HG03060 (cell line): ENCODE results near the gene TESK2.
"Not testable (repeated sequence)": the region's sequence is repeated elsewhere in the genome, so short reads cannot be mapped to it uniquely, and the experiment has no call there.

Experiments used
- ATAC-seq: cut with Tn5 transposase; IDR thresholded peaks from one replicate; pipeline ENCODE4 v1.9.1; 2021; ENCODE audit warnings: low read depth, moderate number of reproducible peaks; ENCODE audit not compliant: unreplicated experiment

TESK2 gene

GRCh38 chr1:45510036-45510971 is 19.3 kb upstream of the TESK2 start:
- no peak for ATAC-seq

GRCh38 chr1:45508295-45509151 is 17.6 kb upstream of the TESK2 start:
- no peak for ATAC-seq

GRCh38 chr1:45507893-45508292 is 16.9 kb upstream of the TESK2 start:
- ATAC-seq: no peak

DNA sequence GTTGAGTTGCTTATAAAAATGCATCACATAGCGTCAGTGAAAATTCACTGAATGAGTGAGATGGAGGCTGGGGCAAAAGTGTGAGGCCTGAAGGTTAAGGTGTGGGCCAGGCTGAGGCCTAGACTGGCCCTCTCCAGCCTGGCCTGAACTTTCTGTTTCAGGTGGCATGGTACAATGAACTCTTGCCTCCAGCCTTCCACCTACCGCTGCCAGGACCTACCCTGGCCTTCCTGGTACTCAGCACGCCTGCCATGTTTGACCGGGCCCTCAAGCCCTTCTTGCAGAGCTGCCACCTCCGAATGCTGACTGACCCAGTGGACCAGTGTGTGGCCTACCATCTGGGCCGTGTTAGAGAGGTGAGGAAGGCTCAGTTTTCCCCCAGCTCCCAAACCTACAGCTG is 16.2 kb upstream of the TESK2 start:
- no peak for ATAC-seq

DNA sequence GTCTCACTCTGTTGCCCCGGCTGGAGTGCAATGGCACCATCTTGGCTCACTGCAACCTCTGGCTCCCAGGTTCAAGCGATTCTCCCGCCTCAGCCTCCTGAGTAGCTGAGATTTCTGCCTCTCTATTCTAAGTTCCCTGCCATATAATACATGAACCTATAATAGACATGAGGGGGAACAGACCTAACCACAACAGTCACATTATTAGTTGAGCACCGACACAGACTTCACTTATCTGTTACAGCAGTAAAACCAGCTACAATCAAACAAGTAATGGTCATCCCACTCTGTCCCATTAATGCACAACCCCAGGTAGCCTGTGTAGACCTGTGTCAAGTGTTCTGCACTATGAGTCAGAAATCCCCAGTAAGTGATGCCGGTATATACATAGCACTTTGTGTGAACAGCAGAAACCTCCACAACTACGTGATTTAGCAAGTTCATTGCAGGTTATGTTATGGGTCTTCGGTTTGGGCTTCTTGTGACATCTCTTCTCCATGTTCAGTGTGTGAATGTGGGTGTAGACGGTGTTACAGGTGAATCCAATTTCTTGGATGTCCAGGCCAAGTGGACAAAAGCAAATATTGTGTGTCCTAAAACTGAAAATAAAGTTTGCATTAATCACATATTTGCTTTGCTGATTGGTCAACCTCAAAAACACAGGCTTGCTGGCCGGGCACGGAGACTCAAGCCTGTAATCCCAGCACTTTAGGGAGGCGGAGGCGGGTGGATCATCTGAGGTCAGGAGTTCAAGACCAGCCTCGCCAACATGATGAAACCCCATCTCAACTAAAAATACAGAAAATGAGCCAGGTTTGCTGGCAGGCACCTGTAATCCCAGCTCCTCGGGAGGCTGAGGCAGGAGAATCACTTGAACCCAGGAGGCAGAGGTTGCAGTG is 12.7 kb upstream of the TESK2 start:
- ATAC-seq: no peak

DNA sequence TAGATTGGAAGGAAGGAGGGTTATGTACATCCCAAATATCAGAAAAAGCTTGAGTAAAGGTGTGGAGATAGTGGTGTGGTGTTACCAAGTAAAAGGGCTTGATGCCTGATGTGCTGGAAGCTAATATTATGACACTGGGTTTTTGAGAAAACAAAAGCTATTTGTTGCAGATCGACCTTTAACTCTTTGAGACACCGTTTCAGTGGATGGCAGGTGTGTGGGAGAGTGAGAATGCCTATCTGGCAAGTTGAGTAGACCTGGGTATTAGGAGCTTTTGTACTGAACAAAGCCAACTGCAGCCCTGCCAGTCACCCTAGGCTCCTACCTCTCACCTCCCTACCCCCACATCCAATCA is 10.5 kb upstream of the TESK2 start:
- ATAC-seq: no peak

GRCh38 chr1:45499415-45499769 is 8.4 kb upstream of the TESK2 start:
- ATAC-seq: no peak

DNA sequence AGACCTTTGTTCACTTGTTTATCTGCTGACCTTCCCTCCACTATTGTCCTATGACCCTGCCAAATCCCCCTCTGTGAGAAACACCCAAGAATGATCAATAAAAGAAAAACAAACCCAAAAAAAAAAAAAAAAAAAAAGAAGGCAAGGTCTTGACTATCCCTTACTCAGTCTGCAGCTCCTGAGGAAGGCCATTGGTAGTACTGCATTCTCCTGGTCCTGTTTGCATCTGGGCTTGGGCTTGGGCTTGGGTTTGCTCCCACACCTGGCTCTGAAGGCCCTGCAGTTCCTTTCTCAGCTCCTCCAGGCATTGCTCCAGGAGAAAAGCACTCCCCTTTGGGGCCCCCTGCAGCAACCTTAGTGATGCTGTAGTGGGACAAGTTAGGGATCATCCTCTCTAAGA is 7.3 kb upstream of the TESK2 start:
- ATAC-seq: no peak

DNA sequence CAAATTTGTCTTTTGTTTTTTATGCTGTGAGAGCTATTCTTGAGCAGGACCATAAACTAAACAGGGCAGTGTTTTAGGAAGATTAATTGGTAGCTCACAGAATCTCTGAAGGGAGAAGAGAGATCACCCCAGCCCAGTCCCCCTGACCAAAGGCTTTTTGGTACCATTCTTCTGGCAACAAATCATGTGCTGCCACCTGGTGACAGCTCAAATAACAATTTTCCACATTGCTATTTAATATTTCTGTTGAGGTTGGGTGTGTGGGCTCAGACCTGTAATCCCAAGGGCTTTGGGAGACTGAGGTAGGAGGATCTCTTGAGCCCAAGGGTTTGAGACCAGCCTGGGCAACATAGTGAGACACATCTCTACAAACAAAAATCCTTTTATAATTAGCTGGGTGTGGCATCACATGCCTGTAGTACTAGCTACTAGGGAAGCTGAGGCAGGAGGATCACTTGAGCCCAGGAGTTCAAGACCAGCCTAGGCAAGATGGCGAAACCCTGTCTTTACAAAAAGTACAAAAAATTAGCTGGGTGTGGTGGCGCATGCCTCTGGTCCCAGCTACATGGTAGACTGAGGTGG is 2.2 kb upstream of the TESK2 start:
- no peak for ATAC-seq

DNA sequence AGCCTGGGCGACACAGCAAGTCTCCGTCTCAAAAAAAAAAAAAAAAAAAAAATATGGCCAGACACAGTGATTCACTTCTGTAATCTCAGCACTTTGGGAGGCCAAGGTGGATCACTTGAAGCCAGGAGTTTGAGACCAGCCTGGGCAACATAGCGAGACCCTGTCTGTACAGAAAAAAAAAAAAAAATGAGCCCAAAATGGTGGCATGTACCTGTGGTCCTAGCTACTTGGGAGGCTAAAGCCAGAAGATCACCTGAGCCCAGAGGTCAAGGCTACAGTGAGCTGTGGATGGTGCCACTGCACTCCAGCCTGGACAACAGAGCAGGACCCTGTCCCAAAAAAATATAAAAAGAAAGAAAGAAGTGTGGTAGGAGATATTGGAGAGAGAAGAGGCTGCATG is 1.7 kb upstream of the TESK2 start:
- ATAC-seq: no peak

- no peak for ATAC-seq
Measured at GRCh38 chr1:45491487-45492260, 711 bp upstream of the TESK2 start.

DNA sequence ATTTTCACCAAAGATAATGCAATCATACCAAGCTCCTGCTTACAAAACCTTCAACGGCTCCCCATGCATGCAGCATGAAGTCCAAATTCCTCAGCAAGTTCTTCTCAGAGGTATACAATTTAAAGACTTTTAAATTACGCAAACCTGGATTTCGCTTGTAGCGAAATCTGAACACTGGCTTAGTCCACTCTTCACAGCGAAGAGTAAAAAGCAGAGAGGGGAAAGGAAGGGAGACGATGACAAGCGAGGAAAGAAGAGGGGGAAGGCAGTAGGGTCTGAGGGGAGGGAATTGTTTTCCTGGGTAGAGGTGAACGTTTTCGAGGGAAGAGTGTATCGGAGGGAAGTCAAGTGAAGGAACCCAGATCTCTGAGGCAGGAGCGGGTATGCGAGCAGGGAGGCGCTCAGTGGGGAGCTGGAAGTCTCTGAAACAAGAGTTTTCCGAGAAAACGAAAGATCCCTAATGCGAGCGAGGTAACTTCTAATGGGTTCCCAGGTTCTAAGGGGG is 790 bp downstream of the TESK2 start:
- no peak for ATAC-seq

DNA sequence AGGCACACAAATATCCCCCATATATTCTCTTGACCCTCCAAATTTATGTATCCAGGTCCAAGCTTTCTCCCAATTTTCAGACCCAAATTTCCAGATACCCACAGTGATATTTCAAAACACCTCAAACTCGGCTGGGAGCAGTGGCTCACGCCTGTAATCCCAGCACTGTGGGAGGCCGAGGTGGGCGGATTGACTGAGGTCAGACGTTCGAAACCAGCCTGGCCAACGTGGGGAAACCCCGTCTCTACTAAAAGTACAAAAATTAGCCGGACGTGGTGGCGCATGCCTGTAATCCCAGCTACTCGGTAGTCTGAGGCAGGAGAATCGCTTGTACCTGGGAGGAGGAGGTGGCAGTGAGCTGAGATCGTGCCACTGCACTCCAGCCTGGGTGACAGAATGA is 1.6 kb downstream of the TESK2 start:
- not testable (repeated sequence) for ATAC-seq

- no peak for ATAC-seq
Measured at GRCh38 chr1:45488666-45489377, 2.1 kb downstream of the TESK2 start.

DNA sequence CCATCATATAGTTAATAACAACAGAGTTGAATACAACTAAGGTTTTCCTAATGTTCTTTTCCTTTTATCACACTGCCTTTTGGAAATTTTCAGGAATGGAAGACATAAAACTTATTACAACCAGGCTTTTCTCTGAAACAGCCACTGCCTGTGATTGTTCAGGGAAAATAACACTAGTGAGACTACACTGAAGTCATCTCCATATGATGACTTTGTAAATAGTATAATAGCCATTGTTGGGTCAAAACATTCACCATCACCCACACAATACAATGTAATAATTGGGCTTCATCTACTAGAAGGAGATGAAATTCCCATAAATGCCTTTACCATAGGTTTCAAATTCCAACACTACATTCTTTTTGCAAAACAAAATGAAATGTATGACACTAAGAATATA is 5.0 kb downstream of the TESK2 start:
- no peak for ATAC-seq

DNA sequence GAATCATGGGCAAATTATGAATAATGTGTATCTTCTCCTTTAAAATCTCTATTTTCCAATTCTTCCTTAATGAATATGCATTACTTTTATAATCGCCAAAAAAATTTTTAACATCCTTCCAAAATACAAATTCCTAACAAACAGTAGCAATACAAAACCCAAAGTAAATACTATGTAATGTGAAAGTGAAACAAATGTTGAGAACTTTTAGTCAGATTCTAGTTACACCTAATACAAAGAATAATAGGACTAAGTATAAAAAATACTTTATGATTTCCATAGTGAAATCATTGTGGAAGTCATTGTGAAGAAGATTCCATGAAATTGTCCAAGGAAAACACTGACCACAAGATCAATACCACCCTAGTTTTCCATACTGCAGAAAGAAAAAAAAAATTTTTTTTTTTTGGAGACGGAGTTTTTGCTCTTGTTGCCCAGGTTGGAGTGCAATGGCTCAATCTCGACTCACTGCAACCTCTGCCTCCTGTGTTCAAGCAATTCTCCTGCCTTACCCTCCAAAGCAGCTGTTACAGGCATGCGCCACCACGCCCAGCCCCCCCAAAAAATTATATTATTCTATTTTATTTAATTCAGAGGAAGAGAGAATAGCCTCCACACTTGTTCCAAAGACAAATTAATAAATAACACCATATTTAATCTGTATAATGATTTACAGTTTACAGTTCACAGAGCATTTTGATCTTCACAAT is 11.8 kb downstream of the TESK2 start:
- ATAC-seq: no peak

DNA sequence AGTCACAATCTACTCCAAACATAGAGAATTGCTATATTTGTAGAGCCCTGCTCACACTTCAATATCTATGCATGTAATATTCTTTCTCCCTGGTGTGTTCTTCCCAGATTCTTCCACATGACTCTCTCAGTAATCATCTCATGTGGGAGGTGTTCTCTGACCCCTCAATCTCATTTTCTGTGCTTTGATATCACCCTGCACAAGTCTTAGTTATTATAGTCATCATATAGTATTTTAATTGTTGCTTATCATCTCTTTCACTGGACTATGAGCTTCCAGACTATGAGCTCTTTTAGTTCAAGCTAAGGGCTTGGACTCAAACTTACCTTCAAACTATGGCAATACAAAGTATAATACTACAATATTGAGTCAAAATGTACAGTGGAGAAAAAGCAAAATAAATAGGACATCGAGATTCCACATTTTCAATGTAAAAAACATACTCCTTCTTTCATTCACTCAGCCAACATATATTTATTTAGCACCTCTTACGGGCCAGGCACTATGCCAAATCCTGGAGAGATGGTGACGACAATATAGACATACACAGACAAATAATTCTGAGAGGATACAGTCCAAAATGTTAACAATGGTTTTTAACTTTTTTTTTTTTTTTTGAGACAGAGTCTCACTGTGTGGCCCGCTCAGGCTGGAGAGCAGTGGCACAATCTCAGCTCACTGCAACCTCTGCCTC is 12.7 kb downstream of the TESK2 start:
- ATAC-seq: no peak

GRCh38 chr1:45477646-45478045 is 13.3 kb downstream of the TESK2 start:
- no peak for ATAC-seq
